ENCODE data around the gene ARRDC2. TPM values are rescaled to one million over a fixed set of nuclear protein-coding genes. Genes with fewer than 3 reads are reported as not detected.

Gene ARRDC2
- total and polyA plus RNA-seq, 9 of the 15 experiments (the other 6 are each of a cell fraction or from before 2014, with no cell fraction given), result 1.9 to 27.4 (median 15.2) TPM

DNA sequence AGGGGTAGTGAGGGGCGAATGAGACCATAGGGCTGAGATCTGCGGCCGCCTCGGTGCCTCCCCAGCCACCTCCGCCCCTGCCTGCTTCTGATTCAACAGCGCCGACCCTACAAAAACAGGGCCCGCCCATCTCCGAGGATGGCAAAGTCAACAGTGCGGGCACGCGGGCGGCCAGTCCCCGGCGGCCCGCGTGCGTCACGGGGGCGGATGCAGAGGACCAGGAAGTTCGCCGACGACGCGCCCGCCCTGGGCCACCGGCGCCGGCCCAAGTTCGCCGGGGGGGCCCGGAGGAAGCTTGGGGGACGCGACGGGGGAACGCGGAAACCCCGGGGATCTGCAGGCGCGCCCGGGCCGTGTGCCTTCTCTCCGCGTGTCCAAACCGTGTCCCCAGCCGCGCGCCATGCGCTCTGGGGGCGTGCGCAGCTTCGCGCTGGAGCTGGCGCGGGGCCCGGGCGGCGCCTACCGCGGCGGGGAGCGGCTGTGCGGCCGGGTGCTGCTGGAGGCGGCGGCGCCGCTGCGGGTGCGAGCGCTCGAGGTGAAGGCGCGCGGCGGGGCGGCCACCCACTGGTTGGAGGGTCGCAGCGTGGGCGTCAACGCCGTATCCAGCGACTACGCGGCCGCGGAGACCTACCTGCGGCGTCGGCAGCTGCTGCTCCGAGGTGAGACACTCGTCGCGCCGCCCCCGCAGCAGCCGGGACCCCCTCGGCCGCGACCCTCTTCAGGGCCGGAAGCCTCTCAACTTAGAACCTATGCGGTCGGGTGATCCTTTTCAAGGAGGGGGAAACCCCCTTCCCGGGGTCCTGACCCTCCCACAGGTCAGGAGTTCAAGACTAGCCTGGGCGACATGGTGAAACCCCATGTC, 6.8 kb upstream of the ARRDC2 start (continued):
- TF ChIP-seq ZNF263 (CRISPR knock-in tag; IDR thresholded peaks at IDR 0.05; ENCODE audit: borderline replicate concordance), result no peak
- TF ChIP-seq NCOR1 (IDR thresholded peaks at IDR 0.05), result peak; percentile 43
- TF ChIP-seq ESRRA (IDR thresholded peaks at IDR 0.05; ENCODE audit: borderline replicate concordance, low read depth), result no peak
- TF ChIP-seq, protein P1, sequence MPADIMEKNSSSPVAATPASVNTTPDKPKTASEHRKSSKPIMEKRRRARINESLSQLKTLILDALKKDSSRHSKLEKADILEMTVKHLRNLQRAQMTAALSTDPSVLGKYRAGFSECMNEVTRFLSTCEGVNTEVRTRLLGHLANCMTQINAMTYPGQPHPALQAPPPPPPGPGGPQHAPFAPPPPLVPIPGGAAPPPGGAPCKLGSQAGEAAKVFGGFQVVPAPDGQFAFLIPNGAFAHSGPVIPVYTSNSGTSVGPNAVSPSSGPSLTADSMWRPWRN (IDR thresholded peaks at IDR 0.05; ENCODE audit: low read depth), result no peak
- TF ChIP-seq, protein P2, sequence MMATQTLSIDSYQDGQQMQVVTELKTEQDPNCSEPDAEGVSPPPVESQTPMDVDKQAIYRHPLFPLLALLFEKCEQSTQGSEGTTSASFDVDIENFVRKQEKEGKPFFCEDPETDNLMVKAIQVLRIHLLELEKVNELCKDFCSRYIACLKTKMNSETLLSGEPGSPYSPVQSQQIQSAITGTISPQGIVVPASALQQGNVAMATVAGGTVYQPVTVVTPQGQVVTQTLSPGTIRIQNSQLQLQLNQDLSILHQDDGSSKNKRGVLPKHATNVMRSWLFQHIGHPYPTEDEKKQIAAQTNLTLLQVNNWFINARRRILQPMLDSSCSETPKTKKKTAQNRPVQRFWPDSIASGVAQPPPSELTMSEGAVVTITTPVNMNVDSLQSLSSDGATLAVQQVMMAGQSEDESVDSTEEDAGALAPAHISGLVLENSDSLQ (IDR thresholded peaks at IDR 0.05), result no peak
- TF ChIP-seq NR1H2 (CRISPR knock-in tag; IDR thresholded peaks at IDR 0.05), result no peak
- TF ChIP-seq GTF2F1 (IDR thresholded peaks at IDR 0.05; ENCODE audit: low read depth, low read length), result no peak
- no peak for TF ChIP-seq ZSCAN32 (CRISPR knock-in tag; IDR thresholded peaks at IDR 0.05)
- TF ChIP-seq CEBPB (tag; IDR thresholded peaks at IDR 0.05), result no peak
- peak; percentile 96 for TF ChIP-seq CTBP1 (IDR thresholded peaks at IDR 0.05; ENCODE audit: borderline replicate concordance)
- no peak for TF ChIP-seq GATA2 (CRISPR knock-in tag; IDR thresholded peaks at IDR 0.05)
- TF ChIP-seq HNRNPL (IDR thresholded peaks at IDR 0.05; ENCODE audit: low read depth, low read length), result peak; percentile 96
- TF ChIP-seq NRF1 (conservative IDR thresholded peaks at IDR 0.05 in 1 of 2, IDR thresholded peaks at IDR 0.05 in 1 of 2), result peak; percentile 85 to 87
- TF ChIP-seq, protein P3, sequence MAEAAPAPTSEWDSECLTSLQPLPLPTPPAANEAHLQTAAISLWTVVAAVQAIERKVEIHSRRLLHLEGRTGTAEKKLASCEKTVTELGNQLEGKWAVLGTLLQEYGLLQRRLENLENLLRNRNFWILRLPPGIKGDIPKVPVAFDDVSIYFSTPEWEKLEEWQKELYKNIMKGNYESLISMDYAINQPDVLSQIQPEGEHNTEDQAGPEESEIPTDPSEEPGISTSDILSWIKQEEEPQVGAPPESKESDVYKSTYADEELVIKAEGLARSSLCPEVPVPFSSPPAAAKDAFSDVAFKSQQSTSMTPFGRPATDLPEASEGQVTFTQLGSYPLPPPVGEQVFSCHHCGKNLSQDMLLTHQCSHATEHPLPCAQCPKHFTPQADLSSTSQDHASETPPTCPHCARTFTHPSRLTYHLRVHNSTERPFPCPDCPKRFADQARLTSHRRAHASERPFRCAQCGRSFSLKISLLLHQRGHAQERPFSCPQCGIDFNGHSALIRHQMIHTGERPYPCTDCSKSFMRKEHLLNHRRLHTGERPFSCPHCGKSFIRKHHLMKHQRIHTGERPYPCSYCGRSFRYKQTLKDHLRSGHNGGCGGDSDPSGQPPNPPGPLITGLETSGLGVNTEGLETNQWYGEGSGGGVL (CRISPR knock-in tag; IDR thresholded peaks at IDR 0.05), result no peak
- TF ChIP-seq ZNF57 (CRISPR knock-in tag; IDR thresholded peaks at IDR 0.05), result no peak
- no peak for TF ChIP-seq FOXJ2 (tag; IDR thresholded peaks at IDR 0.05)
- peak; percentile 90 for TF ChIP-seq RB1 (IDR thresholded peaks at IDR 0.05; ENCODE audit: low read depth)
- no peak for TF ChIP-seq RFX1 (IDR thresholded peaks at IDR 0.05)
- no peak for TF ChIP-seq SMARCA5 (IDR thresholded peaks at IDR 0.05)
- TF ChIP-seq PYGO2 (tag; IDR thresholded peaks at IDR 0.05), result no peak
- peak; percentile 75 for TF ChIP-seq KDM5B (IDR thresholded peaks at IDR 0.05; ENCODE audit: insufficient replicate concordance, low read depth, low read length)
- TF ChIP-seq, protein P4, sequence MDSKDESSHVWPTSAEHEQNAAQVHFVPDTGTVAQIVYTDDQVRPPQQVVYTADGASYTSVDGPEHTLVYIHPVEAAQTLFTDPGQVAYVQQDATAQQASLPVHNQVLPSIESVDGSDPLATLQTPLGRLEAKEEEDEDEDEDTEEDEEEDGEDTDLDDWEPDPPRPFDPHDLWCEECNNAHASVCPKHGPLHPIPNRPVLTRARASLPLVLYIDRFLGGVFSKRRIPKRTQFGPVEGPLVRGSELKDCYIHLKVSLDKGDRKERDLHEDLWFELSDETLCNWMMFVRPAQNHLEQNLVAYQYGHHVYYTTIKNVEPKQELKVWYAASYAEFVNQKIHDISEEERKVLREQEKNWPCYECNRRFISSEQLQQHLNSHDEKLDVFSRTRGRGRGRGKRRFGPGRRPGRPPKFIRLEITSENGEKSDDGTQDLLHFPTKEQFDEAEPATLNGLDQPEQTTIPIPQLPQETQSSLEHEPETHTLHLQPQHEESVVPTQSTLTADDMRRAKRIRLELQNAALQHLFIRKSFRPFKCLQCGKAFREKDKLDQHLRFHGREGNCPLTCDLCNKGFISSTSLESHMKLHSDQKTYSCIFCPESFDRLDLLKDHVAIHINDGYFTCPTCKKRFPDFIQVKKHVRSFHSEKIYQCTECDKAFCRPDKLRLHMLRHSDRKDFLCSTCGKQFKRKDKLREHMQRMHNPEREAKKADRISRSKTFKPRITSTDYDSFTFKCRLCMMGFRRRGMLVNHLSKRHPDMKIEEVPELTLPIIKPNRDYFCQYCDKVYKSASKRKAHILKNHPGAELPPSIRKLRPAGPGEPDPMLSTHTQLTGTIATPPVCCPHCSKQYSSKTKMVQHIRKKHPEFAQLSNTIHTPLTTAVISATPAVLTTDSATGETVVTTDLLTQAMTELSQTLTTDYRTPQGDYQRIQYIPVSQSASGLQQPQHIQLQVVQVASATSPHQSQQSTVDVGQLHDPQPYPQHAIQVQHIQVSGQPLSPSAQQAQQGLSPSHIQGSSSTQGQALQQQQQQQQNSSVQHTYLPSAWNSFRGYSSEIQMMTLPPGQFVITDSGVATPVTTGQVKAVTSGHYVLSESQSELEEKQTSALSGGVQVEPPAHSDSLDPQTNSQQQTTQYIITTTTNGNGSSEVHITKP (IDR thresholded peaks at IDR 0.05; ENCODE audit: partially characterized antibody), result no peak
